Upper lobe of left lung (tissue), 4 donors: ENCODE results near the gene SYNE3.
A peak's percentile ranks its signal among the peaks of the same experiment; 100 is the strongest.

ENCODE experiments used
- CTCF ChIP-seq, 6 experiments: fragments of 450-650 bp in 4 of 6; fragments of 200-600 bp in 2 of 6; sonication (generic) in 2 of 6; IDR thresholded peaks; one replicate each; pipeline ENCODE4 v1.5.1; 2016 to 2019; ENCODE audit warnings: antibody characterized with exemption in 6 of 6
- POLR2A ChIP-seq, 4 donors: fragments of 450-650 bp; IDR thresholded peaks; one replicate each; pipeline ENCODE4 v1.5.1; 2016 to 2017; ENCODE audit warnings: antibody characterized with exemption in 4 of 4, mild to moderate bottlenecking in 2 of 4

DNA sequence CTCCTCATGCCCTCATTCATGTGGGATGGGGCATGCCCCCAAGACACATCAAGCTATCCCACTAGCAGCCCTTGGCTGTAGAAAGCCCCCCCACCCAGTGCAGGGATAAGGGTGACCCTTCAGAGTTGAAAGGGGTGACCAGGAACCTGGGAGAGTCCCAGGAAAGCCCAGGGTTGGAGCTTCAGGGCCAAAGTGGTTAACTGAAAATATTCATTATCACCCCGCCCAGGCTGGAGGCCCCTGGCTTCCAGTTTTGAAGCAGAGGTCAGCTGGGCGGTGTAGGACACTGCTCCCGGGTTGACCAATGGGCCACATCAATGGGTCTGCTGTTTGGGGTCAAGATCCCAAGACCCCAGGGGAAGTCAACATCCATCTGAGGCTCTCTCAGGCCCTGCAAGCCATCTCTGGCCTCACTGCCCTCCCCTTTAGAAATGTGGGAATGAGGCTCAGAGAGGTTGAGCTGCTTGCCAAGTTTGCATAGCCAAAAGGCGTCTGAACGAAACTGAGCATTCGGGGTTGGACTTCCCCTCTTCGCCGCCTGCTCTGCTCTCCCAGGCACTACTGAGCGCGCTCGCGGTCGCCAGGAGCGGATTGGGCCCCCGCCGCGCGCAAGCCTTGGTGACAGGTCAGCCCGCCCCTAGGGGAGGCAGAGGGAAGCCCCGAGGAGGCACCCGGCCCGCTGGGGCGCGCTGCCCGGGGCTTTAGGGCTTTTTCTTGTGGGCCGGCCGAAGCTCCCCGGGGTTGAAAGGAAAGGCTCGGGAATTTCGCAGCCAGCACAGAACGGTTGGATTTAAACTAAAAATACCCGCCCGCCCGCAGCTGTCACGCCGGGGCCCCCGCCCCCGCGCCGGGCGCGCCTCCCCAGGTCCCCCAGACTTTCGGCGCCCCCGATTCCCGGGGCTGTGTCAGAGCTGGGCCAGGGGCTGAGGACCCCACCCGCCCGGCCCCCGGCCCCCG is 576 bp downstream of the SYNE3 start:
- peak in 1 of 4 donors; percentile 36 for TF ChIP-seq POLR2A (IDR thresholded peaks at IDR 0.05)
- peak; percentile 43 to 70 (median 58) for TF ChIP-seq CTCF (IDR thresholded peaks at IDR 0.05)
